ES-I3 (cell line): Measurements from ENCODE around the gene MAP4.
"Not testable (repeated sequence)": the region's sequence is repeated elsewhere in the genome, so short reads cannot be mapped to it uniquely, and the experiment has no call there.

ENCODE experiments used
- H3K36me3 ChIP-seq: 2 replicates; pipeline ENCODE4 v1.6.1; 2013; ENCODE audit warnings: mild to moderate bottlenecking, low read length, control low read depth, moderate library complexity; ENCODE audit not compliant: insufficient read depth
- H3K4me1 ChIP-seq: 2 replicates; pipeline ENCODE4 v1.6.1; 2013; ENCODE audit warnings: mild to moderate bottlenecking, control low read depth, low read length; ENCODE audit not compliant: insufficient read depth
- H3K9ac ChIP-seq: 2 replicates; pipeline ENCODE4 v1.6.1; 2013; ENCODE audit warnings: low read depth, mild to moderate bottlenecking, low read length, moderate library complexity
- H3K9me3 ChIP-seq: 2 replicates; pipeline ENCODE4 v1.6.1; 2013; ENCODE audit warnings: mild to moderate bottlenecking, low read length, moderate library complexity; ENCODE audit not compliant: control insufficient read depth, insufficient read depth

Gene MAP4

GRCh38 chr3:47849699-47850563 lies 166.3 kb downstream of the MAP4 start:
- Histone ChIP-seq H3K36me3 (peaks cover 9% of the 10 kb centered on the region), H3K4me1 (no peaks in the 10 kb centered on the region), H3K9ac (no peak overlapping the region), H3K9me3 (no peaks in the 10 kb centered on the region)

- Histone ChIP-seq H3K36me3 (peaks cover 16% of the 10 kb centered on the region), H3K4me1 (no peaks in the 10 kb centered on the region), H3K9ac (no peak overlapping the region), H3K9me3 (no peaks in the 10 kb centered on the region)
Measured at GRCh38 chr3:47849186-47849698, 167.0 kb downstream of the MAP4 start.

- Histone ChIP-seq H3K9me3 (no peaks in the 10 kb centered on the region), H3K9ac (no peak overlapping the region), H3K4me1 (no peaks in the 10 kb centered on the region), H3K36me3 (peaks cover 17% of the 10 kb centered on the region; the same call in 1 of the 2 replicates)
Measured at GRCh38 chr3:47848599-47849117, 167.6 kb downstream of the MAP4 start.

- Histone ChIP-seq H3K9me3 (no peaks in the 10 kb centered on the region), H3K4me1 (no peaks in the 10 kb centered on the region), H3K36me3 (peaks cover 21% of the 10 kb centered on the region; the same call in 1 of the 2 replicates), H3K9ac (no peak overlapping the region)
Measured at GRCh38 chr3:47847801-47848518, 168.3 kb downstream of the MAP4 start.

GRCh38 chr3:47847260-47847659 lies 169.0 kb downstream of the MAP4 start:
- H3K9ac ChIP-seq: no peak overlapping the region
- H3K4me1 ChIP-seq: 0 out of 2 replicates have a peak, but pooled peaks cover 4% of the 10 kb centered on the region
- H3K36me3 ChIP-seq: peaks cover 21% of the 10 kb centered on the region; the same call in 1 of the 2 replicates
- H3K9me3 ChIP-seq: no peaks in the 10 kb centered on the region

GRCh38 chr3:47846880-47847248 lies 169.4 kb downstream of the MAP4 start:
- H3K4me1 ChIP-seq: 0 out of 2 replicates have a peak, but pooled peaks cover 4% of the 10 kb centered on the region
- H3K9me3 ChIP-seq: no peaks in the 10 kb centered on the region
- peaks cover 21% of the 10 kb centered on the region; the same call in 1 of the 2 replicates for H3K36me3 ChIP-seq
- no peak overlapping the region for H3K9ac ChIP-seq

GRCh38 chr3:47846186-47846879 lies 169.9 kb downstream of the MAP4 start:
- Histone ChIP-seq H3K36me3 (peaks cover 25% of the 10 kb centered on the region; the same call in 1 of the 2 replicates), H3K9me3 (no peaks in the 10 kb centered on the region), H3K4me1 (peaks cover 8% of the 10 kb centered on the region; the same call in 1 of the 2 replicates), H3K9ac (no peak overlapping the region)

GRCh38 chr3:47841786-47842349 lies 174.3 kb downstream of the MAP4 start:
- H3K9ac ChIP-seq: no peak overlapping the region
- H3K4me1 ChIP-seq: peaks cover 20% of the 10 kb centered on the region
- H3K36me3 ChIP-seq: peaks cover 36% of the 10 kb centered on the region
- H3K9me3 ChIP-seq: no peaks in the 10 kb centered on the region

- H3K36me3 ChIP-seq: peaks cover 21% of the 10 kb centered on the region
- H3K9ac ChIP-seq: no peak overlapping the region
- H3K4me1 ChIP-seq: peaks cover 20% of the 10 kb centered on the region
- H3K9me3 ChIP-seq: no peaks in the 10 kb centered on the region
Measured at GRCh38 chr3:47838503-47838902, 177.7 kb downstream of the MAP4 start.

GRCh38 chr3:47836986-47837385 lies 179.2 kb downstream of the MAP4 start:
- Histone ChIP-seq H3K9ac (no peak overlapping the region), H3K9me3 (no peaks in the 10 kb centered on the region), H3K36me3 (peaks cover 22% of the 10 kb centered on the region), H3K4me1 (peaks cover 16% of the 10 kb centered on the region)

GRCh38 chr3:47829482-47829881 lies 186.7 kb downstream of the MAP4 start:
- H3K36me3 ChIP-seq: peaks cover 26% of the 10 kb centered on the region
- H3K9ac ChIP-seq, H3K4me1 ChIP-seq: not testable (repeated sequence)

GRCh38 chr3:47825590-47825989 lies 190.6 kb downstream of the MAP4 start:
- Histone ChIP-seq H3K4me1 (peaks cover 6% of the 10 kb centered on the region; the same call in 1 of the 2 replicates), H3K9ac (peak overlapping the region; percentile 95), H3K36me3 (peaks cover 17% of the 10 kb centered on the region), H3K9me3 (no peaks in the 10 kb centered on the region)

More at GRCh38 chr3:47829482-47829881, 186.7 kb downstream of the MAP4 start:
- H3K9me3 ChIP-seq: not testable (repeated sequence)

GRCh38 chr3:47824541-47825473 lies 191.4 kb downstream of the MAP4 start:
- peaks cover 17% of the 10 kb centered on the region for H3K36me3 ChIP-seq
- H3K9me3 ChIP-seq: no peaks in the 10 kb centered on the region
- peaks cover 6% of the 10 kb centered on the region; the same call in 1 of the 2 replicates for H3K4me1 ChIP-seq
- peak overlapping the region; percentile 95 for H3K9ac ChIP-seq
